Stimulated activated CD8-positive, alpha-beta memory T cell treated with anti-CD3 and anti-CD28 coated beads, Interleukin-7, amount 100 ng/mL, for 48 hours (primary cell): ENCODE measurements around the gene PARD3.
"Not testable (repeated sequence)": the region's sequence is repeated elsewhere in the genome, so short reads cannot be mapped to it uniquely, and the experiment has no call there.

Source experiments
- DNase-seq, 2 donors: peaks; one replicate each; pipeline ENCODE4 v3.0.0-alpha.2; 2020; ENCODE audit warnings: low read depth in 1 of 2; ENCODE audit errors: extremely low read depth in 1 of 2

The PARD3 gene

DNA sequence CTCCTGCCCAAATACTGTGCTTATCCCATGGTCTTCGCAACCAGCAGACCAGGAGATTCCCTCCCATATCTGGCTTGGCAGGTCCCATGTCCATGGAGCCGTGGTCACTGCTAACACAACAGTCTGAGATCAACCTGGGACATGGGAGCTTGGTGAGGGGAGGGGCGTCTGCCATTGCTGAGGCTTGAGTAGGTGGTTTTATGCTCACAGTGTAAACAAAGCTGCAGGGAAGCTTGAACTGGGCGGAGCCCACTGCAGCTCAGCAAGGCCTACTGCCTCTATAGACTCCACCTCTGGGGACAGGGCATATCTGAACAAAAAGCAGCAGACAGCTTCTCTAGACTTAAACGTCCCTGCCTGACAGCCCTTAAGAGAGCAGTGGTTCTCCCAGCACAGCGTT is 747.4 kb downstream of the PARD3 start:
- DNase-seq, result not testable (repeated sequence)

DNA sequence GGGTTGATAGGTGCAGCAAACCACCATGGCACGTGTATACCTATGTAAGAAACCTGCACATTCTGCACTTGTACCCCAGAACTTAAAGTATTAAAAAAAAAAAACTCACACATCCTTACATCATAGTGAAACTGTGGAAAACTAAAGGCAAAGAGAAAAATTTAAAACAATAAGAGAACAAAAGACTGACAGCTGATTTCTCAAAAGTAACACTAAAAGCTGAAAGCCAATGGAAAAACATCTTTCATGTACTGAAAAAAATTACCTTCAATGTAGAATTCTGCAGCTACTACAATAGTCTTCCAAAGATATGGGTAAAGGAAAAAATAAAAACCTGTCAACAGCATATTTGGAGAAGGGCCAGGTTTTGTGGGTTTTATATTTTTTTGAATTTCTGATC is 751.5 kb downstream of the PARD3 start:
- no peak for DNase-seq

DNA sequence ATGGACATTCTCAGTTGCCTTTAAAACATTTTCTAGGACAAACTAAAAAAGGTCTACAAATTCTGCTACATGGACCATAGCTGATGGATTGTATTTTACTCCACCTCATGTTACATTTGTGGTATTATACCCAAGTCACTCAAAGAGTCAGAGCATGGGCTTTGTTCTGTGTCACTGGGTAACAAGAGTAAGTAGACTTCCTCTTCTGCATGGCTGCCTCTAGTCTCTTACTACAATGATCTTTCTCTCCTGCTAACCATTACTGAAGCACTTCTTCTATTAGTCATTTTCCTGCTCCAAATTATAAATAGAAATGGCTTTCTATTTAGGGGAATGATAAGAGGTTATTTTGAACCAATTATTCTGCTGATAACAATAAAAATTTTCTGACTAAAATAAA is 753.3 kb downstream of the PARD3 start:
- no peak for DNase-seq
